Anterior cingulate cortex (tissue), 58 donors: Measurements from ENCODE around the gene ARHGAP15.

Experiments used
- DNase-seq, 58 donors: peaks; one replicate each; lab custom pipeline; 2025; lab: John Stamatoyannopoulos, UW

Gene ARHGAP15

DNA sequence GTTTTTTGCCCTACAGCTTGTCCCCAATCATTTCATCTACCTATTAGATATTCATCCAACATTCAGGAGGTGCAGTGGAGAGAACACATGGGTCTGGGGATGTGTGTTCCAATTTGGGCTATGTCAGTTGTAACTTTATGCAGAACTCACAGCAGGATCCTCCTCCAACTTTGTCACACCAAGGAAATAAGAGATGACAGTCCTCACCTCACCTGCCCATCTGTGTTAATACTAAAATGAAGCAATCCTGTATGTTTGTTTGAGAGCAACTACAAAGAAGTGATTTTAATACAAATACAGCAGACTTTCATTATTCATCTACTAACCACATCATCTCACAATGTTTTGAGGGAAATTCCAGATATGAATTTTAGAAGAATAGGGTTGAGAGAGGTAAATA, 126.7 kb downstream of the ARHGAP15 start:
- DNase-seq, result no peak

DNA sequence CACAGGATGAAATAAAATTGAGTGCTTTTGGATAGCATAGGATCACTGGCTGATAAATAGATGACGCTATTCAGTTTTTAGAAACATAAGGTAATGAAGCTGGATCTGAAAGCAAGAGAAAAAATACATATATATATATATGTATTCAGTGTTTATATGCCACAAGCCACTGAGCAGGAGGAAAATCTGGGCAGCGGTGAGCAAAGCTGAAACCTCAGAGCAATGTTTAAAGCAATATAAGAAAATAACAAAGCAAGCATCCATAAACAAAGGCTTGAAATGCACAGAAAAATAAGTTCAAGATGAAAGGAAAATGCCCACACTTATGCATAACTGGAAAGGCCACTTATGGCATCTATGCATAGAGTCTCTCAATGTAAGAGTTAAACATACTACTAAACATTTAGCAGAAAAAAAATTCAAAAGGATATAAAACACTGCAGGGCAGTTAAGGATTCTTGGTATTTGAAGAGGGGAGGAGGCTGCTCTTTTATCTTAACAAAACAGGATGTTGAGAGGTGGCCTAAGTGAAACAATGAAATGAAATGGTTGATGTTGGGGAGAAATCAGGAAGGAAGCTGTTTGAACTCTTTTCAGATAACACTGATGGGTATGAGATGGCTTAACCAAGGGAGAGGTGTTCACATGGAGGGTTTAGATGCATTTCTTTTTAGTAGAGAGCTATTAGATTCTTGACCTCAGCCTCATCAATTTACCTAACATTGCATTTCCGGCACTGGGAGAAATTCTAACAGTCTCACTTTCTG, 129.1 kb downstream of the ARHGAP15 start:
- DNase-seq, result no peak

DNA sequence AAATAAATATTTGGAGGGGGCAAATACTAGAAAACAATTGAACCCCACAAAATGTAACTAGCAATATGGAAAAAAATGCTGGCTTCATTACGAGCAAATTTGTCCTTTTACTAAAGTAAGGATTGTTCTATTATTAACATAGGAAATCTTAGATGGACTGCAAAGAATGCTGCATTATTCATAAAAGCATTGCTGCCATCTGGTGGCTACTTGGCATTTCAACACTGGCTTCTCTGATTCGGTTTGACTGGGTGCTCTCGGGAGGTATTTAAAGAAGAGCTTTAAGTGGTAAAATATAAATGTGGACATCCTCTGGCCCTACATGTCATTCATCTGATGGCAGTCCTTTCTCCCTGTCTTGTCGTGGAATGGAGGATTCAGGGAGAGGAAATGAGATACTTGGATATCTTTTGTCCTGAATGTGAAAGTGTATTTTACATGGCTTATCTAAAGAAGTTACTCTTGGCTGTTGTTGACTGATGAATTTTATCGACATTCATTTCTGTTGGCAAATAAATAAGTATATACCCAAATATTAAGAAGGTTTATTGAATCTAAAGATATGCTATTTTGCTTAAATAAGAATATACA, 130.2 kb downstream of the ARHGAP15 start:
- peak in 49 of 58 donors; percentile 1 to 70 (median 18) for DNase-seq

DNA sequence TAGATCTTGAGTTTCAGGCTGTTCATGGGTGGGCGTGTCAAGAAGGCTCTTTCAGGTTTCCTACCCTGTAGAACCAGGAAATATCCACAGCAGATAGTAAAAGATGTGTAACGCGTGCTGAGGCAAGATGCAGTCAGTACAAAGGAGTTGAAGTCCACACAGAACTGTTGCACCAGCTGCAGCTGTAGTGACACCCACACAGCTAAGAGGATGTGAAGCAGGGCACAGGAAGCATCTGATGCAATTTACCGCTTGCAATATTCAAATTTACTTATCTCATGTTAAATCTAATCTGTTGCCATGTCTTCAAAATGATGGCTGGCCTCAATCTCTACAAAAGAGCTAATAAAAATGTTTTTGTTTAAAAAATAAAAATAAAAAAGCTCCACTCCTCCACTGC, 132.8 kb downstream of the ARHGAP15 start:
- no peak for DNase-seq

DNA sequence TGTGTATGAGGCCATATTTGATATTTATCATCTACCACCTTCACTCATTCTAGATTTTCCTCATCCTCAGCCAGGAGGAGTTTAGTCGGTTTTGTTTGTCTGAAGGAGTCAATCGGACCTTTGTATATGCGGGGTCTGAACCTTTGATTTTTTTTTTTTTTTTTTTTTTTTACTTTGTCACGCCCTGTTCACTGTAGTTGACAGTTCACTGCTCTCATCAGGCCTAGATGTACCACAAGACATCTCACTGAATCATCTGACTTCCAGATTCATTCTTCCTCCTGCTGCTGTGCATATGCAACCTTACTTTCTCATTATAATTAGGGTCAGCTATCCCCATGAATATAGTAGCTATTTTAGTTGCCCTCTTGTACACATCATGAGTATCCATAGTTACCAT, 133.2 kb downstream of the ARHGAP15 start:
- DNase-seq, result no peak

DNA sequence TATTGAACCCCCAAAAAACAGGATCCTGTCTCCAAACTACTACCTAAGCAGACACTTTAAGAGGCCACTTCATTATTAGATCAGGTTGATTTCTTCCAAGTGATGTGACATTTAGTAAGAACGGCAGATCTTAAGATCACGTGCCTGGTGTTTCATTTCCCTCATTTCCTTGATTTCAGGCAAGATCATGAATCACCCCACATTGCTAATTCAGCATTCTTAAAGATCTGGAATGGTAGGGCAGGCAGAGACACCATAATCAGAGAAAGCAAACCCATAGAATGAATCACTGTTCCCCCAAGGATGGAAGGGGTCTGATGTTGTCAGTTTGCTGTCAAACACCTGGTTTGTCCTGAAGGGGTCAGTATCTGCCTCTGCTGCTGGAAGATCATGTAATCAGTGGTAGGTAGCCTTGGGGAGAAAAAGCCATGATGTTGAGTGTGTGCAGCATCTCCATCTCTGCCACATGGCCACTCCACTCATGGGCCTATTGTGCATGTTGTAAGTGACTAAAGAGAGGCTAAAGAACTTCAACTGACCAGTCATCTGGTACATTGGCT, 133.9 kb downstream of the ARHGAP15 start:
- DNase-seq, result no peak

DNA sequence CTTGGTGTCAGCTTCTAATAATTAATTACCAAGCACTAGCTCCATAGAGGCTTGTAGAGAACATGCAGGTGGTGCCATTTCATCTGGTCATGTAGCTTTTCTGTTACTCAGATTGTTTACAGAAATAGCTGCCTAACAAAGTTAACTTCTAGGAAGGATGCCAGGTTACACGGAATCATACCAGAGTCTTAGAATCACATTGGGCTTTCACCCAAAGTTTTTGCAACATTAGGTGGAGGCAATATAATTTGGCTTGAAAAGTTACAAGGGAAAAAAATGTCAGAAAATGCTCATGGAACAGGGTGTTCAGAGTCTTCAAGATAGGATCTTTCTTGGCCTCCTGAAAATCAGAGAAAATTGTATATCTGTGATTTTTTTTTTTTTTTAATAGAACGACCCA, 135.6 kb downstream of the ARHGAP15 start:
- no peak for DNase-seq

DNA sequence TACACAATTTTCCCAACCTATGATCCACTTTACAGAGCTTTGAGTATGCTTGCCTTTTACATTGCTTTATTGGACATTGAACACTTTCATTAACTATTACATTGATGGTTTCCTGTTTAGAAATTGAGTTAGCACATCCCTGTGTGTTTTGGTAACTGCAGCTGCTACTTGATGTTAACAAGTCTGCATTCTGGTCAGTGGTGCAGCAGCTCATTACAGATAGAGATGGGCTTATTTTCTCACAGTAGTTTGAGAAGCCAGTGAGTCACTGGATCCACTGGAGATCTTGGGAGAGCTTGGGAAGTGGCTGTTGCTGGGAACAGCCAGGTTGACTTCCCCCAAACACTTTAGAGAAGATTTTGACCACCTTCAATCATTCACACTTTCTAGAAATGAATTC, 150.5 kb downstream of the ARHGAP15 start:
- no peak for DNase-seq

DNA sequence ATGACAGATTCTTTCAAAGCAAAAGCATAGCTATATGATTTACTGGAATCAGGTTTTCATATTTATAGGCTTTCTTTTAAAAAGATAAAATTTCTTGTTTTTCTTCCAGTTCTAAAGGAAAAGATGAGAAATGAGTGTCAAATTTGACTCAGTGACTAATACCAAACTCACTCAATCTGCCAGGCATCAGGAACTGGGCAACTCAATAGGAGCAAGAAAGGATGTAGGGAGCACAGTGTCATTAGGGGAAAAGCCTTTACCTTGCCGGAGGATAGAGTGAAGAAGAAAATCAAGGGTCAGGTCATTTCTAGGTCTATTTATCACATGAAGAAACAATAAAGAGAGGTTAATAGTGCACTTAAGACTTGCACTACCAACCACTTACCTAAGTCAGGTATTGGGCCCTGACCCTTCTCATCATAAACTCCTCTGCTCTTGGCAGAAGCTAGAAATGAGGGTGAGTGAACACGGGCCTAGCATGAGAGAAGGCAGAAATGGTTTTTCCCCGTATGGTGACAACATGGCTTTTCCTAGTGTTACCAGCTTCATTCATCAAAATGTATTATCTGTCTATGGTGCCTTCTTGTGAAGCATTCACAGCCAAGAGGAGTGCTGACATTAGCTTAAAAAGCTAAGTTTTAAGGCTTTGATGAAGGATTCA, 151.0 kb downstream of the ARHGAP15 start:
- DNase-seq, result no peak

DNA sequence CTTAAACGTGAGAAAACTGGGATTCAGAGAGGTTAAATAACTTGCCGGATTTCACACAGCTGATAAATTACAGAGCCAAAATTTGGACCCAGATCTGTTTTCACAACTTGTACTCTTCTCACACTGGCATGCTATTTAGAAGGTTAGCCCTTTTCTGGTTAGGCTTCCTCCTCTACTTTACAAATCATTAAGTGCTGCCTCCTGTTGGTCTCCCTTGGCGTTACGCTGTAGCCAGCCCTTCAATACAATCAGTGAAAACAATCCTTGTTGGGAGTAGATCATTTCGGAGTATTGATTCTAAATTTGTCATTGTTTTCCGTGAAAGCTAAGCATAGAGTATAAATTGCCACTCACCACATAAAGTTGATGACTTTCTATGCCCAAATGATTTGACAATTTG, 153.5 kb downstream of the ARHGAP15 start:
- no peak for DNase-seq

DNA sequence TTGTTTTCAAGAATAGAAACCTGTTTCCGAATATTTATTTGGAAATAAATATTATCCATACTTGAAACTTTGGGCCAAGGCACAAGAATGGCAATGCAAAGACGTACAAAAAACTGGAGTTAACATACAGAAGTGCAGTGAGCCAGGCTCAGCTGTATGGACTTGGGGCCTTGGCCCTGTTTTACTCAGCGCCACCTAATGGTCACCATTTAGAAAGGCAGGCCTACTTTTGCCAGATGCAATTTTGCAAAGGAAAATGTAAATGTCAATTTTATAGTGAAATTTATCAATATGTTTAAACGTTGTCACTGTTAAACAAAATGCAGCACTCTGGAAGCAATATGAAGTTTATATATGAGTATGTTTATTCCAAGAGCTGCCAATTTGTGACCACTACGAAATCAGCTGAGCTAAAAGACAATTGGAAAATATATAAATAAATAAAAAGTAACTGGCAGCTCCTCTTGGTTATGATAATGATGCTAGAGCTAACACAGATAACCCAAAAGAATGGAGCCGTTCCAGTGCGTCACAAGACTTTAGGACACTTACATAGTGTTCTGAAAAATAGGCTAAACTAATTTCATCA, 155.0 kb downstream of the ARHGAP15 start:
- DNase-seq, result peak in 1 of 58 donors; percentile 1

DNA sequence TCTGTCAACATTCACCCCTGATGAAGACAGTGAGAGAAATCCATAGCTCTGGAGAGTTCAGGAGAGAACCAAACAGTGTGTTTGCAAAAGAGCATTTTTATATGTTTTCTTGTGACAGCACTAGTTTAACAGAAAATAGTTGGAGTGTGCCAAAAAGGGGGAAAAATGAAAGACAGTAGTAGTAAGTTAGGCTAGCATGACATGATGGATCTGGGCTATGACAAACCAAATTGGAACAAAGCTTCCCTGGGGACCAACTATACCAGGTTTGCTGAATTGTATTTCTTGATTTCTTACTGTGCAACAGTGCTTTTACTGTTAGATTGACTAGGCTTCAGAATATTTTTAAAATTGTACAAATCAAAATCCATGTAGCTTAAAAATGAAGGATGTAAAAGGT, 159.8 kb downstream of the ARHGAP15 start:
- DNase-seq, result no peak

DNA sequence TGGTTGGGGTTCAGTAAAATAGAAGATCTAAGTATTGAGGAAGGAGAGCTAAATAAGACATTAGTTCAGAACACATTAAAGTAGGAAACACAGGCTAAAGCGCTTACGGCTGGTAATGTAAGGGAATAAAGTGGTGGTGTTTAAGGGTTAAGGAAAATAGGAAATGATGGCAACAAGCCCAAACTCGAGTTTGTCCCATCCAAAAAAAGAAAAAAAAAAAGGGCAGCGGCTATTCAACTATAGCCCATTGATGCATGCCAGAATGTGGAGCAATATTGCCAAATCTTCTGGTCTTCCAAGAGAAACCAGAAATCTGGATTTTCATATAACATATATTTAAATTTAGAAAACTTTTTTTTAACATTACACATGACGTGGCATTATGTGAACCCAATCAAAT, 161.0 kb downstream of the ARHGAP15 start:
- DNase-seq, result no peak

DNA sequence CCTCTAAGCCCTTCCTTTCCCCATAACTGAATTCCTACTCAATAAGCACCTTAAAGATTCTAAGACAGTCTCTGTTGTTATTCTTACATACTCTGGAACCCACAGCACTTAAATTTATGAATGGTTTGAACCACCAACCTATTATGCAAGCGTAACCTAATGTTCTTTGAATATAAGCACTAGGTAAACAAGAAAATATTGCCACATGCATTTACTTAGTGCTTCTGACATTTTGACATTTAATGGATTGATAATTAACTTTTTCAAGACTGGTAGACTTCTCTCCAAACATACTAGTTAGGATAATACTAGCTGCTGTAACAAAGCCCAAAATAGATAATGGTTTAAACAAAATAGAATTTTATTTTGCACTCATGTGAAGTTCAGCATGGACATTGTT, 164.8 kb downstream of the ARHGAP15 start:
- DNase-seq, result no peak

DNA sequence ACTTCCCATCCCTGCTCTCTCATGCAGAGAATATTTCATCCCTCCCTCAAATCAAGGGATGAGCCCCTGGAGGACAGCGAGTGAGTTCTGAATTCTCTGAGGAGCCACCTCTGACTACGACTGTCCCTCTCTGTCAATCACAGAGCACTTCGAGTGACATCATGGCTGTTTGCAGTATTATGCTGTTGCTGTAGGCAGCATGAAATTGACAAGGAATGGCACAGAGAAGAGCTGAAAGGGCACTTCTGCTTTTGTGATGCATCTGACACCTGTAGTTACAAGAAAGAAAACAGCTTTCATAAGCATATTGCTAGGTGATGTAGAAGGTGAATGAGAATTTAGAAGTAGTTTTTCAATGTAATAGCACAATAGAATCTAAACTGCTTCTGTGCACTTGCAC, 166.9 kb downstream of the ARHGAP15 start:
- DNase-seq, result no peak

DNA sequence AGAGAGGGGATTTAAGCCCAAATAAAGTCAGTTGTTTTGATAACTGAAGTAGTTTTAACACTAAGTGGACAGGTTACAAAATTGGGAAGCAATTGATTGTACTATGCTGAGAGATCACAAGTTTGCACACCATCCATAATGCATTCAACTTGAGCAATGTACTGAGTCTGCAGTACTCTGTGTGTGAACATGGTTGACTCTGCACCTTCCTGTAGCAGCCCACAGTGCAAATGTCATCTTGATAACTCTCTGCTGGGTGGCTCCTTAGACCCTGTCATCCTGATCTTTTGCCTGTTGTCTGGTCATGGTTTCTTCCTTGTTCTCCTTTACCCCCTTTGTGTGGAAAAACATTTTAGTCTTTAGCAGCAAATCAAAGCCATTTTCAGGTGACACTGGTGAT, 168.0 kb downstream of the ARHGAP15 start:
- no peak for DNase-seq

DNA sequence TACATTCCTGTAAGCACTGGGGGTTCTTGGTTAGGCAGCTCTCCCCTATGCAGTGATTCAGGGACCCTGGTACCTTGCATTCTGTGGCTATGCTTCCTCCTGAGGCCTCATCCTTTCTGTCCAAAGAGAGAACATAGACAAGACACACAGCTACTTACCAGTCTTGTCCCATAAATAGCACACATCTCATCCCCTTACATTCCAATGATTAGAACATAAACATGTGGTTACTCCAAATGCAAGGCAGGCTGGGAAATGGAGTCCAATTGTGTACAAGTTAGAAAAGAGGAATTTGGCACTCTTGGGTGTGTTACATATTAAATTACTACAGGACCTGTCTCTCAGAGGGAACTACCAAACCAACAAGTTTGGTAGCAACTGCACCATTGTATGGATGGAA, 171.3 kb downstream of the ARHGAP15 start:
- no peak for DNase-seq

DNA sequence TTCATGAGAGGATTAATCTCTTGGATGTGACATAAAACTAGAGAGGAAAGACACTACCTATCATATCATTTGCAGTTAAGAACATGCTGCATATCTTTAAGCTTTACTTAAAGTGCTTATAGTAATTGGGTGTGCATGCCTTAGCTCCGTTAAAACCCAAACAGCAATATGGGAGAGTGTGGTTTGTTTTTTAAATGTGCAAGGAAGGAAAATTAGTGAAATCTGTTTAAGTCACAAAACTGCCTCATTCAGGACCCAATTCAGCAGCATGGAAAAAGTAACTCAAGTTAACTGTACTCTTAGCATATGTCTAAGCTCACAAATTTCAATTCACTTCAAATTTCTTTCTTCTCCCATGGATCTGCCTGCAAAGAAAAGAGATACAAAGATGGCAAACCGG, 182.2 kb downstream of the ARHGAP15 start:
- DNase-seq, result no peak

DNA sequence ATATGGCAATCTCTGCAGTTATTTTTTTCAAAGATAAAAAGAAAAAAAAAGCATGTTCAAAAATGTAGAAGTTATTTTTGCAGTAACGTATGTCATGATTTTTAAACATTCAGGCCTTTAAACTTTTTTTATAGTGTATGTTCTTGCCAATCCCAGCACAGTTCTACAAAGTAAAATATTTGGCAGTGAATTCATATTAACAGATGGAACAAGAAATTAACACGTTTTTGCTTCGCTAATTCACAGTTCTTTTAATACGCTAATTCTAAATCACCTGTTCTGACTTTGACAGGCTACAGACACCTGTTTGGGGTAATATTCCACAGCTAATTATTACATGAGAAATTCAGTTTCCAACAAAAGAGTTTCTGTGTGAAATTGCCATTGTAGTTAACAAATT, 183.2 kb downstream of the ARHGAP15 start:
- DNase-seq, result no peak

DNA sequence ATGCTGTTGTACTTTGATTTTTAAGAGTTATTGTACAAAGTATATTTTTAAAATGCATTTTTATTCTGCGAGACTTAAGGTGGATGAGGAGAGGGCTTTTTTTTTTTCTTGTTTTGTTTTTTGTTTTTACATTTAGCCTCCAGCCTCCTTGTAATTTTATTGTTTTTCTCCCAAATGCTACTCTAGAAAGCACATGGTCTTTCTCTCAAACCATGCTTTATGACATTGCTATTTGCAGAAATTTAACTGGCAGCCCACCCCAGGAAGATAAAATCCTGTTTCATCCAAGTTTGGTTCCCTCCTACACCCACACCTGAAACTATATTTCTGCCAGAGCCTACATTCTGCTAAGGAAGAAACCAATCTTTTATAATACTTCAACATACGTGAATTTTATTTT, 184.6 kb downstream of the ARHGAP15 start:
- no peak for DNase-seq

DNA sequence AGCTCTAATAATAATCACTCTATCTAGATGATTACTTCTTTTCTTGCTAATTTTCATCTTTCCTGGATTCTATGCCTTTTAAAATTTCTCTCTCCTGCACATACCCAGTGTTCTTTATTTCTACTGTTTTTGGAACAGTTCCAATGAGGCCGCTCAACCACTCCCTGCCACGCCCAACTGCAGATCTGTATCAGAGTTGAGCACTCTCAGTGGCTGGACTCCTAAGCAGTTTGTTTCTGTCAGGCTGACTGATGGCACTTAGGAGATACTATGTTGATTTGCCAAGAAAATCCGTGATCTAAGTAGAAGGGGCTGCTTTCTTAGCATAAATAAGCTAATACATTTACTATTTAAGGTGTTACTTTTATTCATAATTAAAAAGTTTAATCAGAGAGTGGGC, 192.8 kb downstream of the ARHGAP15 start:
- no peak for DNase-seq
